Body of pancreas (tissue), 4 donors: ENCODE results near the gene PLCB1. TPM values are rescaled to one million over a fixed set of nuclear protein-coding genes. Genes with fewer than 3 reads are reported as not detected.
"Not testable (repeated sequence)": the region's sequence is repeated elsewhere in the genome, so short reads cannot be mapped to it uniquely, and the experiment has no call there.

Experiments
- ATAC-seq: fragments of 150-250 bp; one replicate; pipeline ENCODE4 v1.9.1; 2016
- DNase-seq, 4 donors: peaks; one replicate each; pipeline ENCODE4 v3.0.0-alpha.2; 2019
- H3K27ac ChIP-seq, 4 donors: fragments of 200-600 bp; sonication (generic); 1 replicate in 3 of 4; 2 replicates in 1 of 4; pipeline versions ENCODE4 v1.5.1 to v1.6.1; 2016 to 2019; ENCODE audit warnings: mild to moderate bottlenecking in 1 of 4, mixed read lengths in 1 of 4, moderate library complexity in 1 of 4
- H3K27me3 ChIP-seq, 2 donors: fragments of 200-600 bp; sonication (generic); one replicate each; pipeline ENCODE4 v1.6.0; 2016; ENCODE audit warnings: mild to moderate bottlenecking in 1 of 2
- H3K36me3 ChIP-seq, 2 donors: fragments of 200-600 bp; sonication (generic); replicated peaks in 1 of 2; 2 replicates each; pipeline ENCODE4 v1.5.1; 2016; ENCODE audit warnings: low read depth in 2 of 2; ENCODE audit not compliant: insufficient read depth in 1 of 2
- H3K4me1 ChIP-seq: fragments of 200-600 bp; sonication (generic); one replicate; pipeline ENCODE4 v1.6.0; 2016
- H3K4me3 ChIP-seq, 2 donors: fragments of 200-600 bp; sonication (generic); 1 replicate in 1 of 2; 2 replicates in 1 of 2; pipeline ENCODE4 v1.5.1; 2016 to 2019
- H3K9me3 ChIP-seq, 3 donors: fragments of 200-600 bp; sonication (generic); 1 replicate in 2 of 3; 2 replicates in 1 of 3; pipeline ENCODE4 v1.5.1; 2016
- CTCF ChIP-seq, 7 experiments: fragments of 450-650 bp in 4 of 7; fragments of 200-600 bp in 3 of 7; sonication (generic) in 3 of 7; IDR thresholded peaks; one replicate each; pipeline ENCODE4 v1.5.1; 2016 to 2019; ENCODE audit warnings: antibody characterized with exemption in 7 of 7
- POLR2A ChIP-seq, 3 donors: fragments of 450-650 bp; IDR thresholded peaks; one replicate each; pipeline ENCODE4 v1.6.1; 2016; ENCODE audit warnings: antibody characterized with exemption in 3 of 3, mild to moderate bottlenecking in 2 of 3
- WGBS, 2 donors: methylation state at CpG; one replicate each; pipeline ENCODE4 v1.1.5; 2017; 5-methylcytosine and 5-hydroxymethylcytosine counted together
- intact Hi-C: fragments of 100-400 bp; cut with DNase I; formaldehyde crosslinking; loops from one replicate; pipeline ENCODE4 v1.15.1; 2023
- total RNA-seq, 2 donors: library from RNA; depleted of rRNA; stranded (reverse); fragments of >200 nt; gene quantifications; one replicate each; pipeline ENCODE4 v1.1.0, GENCODE V29; 2016

The PLCB1 gene
- total RNA-seq, 2 donors from 2014 or later = 32.9 to 46.1 TPM

- no peaks in the 10 kb centered on the region for H3K27me3 ChIP-seq
- intact Hi-C loops = no loop called here
- no peaks in the 10 kb centered on the region for H3K36me3 ChIP-seq
- H3K4me3 ChIP-seq = no peak overlapping the region
- WGBS, 2 donors = 88 to 91% methylated on average over 4 of the region's 4 CpGs
- H3K27ac ChIP-seq = no peak overlapping the region
- H3K9me3 ChIP-seq = no peaks in the 10 kb centered on the region
- no peak for ATAC-seq
- H3K4me1 ChIP-seq = no peaks in the 10 kb centered on the region
- no peak for TF ChIP-seq CTCF (IDR thresholded peaks at IDR 0.05)
- no peak for TF ChIP-seq POLR2A (IDR thresholded peaks at IDR 0.05)
- no peak for DNase-seq
Measured at GRCh38 chr20:8589956-8590355, 457.9 kb downstream of the PLCB1 start.

DNA sequence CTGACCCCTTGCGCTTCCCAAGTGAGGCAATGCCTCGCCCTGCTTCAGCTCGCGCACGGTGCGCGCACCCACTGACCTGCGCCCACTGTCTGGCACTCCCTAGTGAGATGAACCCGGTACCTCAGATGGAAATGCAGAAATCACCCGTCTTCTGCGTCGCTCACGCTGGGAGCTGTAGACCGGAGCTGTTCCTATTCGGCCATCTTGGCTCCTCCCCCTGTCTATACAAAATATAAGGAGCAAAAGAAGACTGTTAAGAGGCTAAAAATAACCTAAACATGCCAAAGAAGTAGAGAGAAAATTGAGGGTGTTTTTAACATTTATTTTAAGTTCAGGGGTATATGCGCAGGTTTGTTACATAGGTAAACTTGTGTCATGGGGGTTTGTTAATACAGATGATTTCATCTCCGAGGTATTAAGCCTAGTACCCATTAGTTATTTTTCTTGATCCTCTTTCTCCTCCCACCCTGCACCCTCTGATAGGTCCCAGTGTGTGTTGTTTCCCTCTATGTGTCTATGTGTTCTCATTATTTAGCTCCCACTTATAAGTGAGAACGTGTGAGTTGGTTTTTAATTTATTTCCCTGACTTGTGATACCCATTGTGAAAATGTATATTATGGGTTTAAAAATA is 469.0 kb downstream of the PLCB1 start:
- DNase-seq, intact Hi-C loops, H3K36me3 ChIP-seq, H3K9me3 ChIP-seq, H3K27me3 ChIP-seq, ATAC-seq, H3K4me3 ChIP-seq: not testable (repeated sequence)
- H3K27ac ChIP-seq = peak overlapping the region in 2 of 4 donors; percentile 22 to 57
- H3K4me1 ChIP-seq = peaks cover 12% of the 10 kb centered on the region
- 81 to 90% methylated on average over 10 to 13 of the region's 18 CpGs for WGBS, 2 donors

DNA sequence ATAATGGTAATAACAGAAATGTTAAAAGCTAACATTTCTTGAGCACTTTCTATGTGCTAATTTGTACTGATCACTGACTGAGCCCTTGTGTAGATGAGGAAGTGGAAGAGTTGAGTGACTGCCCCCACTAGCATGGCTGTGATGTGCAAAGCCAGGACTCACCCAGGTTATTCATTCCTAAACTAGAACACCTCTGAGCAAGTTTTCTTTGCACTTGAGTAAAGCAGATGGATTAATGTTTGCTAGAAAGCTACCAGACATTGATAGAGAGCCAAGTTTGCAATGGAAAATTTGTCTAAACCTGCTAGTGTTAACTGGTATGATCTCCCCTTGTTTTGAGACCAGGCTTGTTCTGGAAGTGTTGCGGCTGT is 469.5 kb downstream of the PLCB1 start:
- Histone ChIP-seq H3K36me3 (no peaks in the 10 kb centered on the region), H3K4me1 (peaks cover 12% of the 10 kb centered on the region), H3K27ac (peak overlapping the region in 2 of 4 donors; percentile 22 to 57), H3K9me3 (no peaks in the 10 kb centered on the region), H3K4me3 (no peak overlapping the region), H3K27me3 (no peaks in the 10 kb centered on the region)
- TF ChIP-seq POLR2A (IDR thresholded peaks at IDR 0.05) = no peak
- no peak for TF ChIP-seq CTCF (IDR thresholded peaks at IDR 0.05)
- peak; percentile 85 for ATAC-seq
- WGBS, 2 donors = 39 to 59% methylated on average over 1 of the region's 1 CpG
- intact Hi-C loops = no loop called here
- DNase-seq = peak in 1 of 4 donors; percentile 34

GRCh38 chr20:8602389-8603116 is 470.5 kb downstream of the PLCB1 start:
- H3K9me3 ChIP-seq = no peaks in the 10 kb centered on the region
- H3K4me1 ChIP-seq = peaks cover 12% of the 10 kb centered on the region
- intact Hi-C loops = no loop called here
- no peak overlapping the region for H3K4me3 ChIP-seq
- ATAC-seq (peak; percentile 58), DNase-seq (no peak)
- WGBS, 2 donors = 44 to 46% methylated on average over 3 of the region's 3 CpGs
- no peak for TF ChIP-seq CTCF (IDR thresholded peaks at IDR 0.05)
- TF ChIP-seq POLR2A (IDR thresholded peaks at IDR 0.05) = no peak
- H3K36me3 ChIP-seq = no peaks in the 10 kb centered on the region
- H3K27me3 ChIP-seq = no peaks in the 10 kb centered on the region
- peak overlapping the region in 2 of 4 donors; percentile 52 to 55 for H3K27ac ChIP-seq

DNA sequence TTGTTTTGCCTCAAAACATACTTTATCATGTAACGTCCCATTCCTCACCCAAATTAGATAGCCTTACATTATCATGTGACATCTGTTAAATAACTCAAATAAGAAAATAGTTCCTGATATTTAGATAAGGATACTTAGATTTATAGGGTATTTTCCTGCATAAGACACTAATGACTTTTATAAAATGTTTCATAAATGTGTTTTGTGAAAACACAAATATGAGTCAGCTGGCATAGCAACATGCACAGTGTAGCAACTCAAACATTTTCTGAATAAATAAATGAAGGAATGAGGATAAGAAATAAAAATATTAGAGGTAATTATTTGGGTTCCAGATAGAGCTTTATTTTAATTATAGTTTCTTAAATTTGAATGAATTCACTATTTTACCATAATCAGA is 476.4 kb downstream of the PLCB1 start:
- Histone ChIP-seq H3K27me3 (no peaks in the 10 kb centered on the region), H3K4me3 (no peak overlapping the region), H3K4me1 (no peaks in the 10 kb centered on the region), H3K36me3 (no peaks in the 10 kb centered on the region), H3K27ac (no peak overlapping the region), H3K9me3 (no peaks in the 10 kb centered on the region)
- WGBS, 2 donors = 66 to 77% methylated on average over 1 of the region's 1 CpG
- intact Hi-C loops = no loop called here
- no peak for DNase-seq
- no peak for ATAC-seq
- TF ChIP-seq CTCF (IDR thresholded peaks at IDR 0.05) (no peak), POLR2A (IDR thresholded peaks at IDR 0.05) (no peak)
